Middle frontal gyrus (tissue), 1 donor: ENCODE data around the gene ANKRD49.
A peak's percentile ranks its signal among the peaks of the same experiment; 100 is the strongest.
"Not testable (repeated sequence)": the region's sequence is repeated elsewhere in the genome, so short reads cannot be mapped to it uniquely, and the experiment has no call there.

Experiments used
- DNase-seq: peaks from one replicate; pipeline ENCODE4 v3.0.0-alpha.2; 2015; ENCODE audit warnings: low spot score; ENCODE audit errors: extremely low spot score

Gene ANKRD49

DNA sequence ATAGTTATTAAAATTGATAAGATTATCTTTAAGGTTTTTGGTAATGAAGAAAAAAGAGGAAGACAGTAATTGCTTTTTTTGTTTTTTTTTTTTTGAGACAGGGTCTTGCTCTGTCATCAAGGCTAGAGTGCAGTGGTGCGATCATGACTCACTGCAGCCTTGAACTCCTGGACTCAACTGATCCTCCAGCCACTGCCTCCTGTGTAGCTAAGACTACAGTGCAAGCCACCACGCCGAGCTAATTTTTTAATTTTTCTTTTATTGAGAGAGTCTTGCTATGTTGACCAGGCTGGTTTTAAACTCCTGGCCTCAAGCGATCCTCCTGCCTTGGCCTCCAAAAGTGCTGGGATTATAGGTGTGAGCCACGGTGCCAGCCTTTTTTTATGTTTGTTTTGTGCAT lies 12.7 kb downstream of the ANKRD49 start:
- DNase-seq: not testable (repeated sequence)

DNA sequence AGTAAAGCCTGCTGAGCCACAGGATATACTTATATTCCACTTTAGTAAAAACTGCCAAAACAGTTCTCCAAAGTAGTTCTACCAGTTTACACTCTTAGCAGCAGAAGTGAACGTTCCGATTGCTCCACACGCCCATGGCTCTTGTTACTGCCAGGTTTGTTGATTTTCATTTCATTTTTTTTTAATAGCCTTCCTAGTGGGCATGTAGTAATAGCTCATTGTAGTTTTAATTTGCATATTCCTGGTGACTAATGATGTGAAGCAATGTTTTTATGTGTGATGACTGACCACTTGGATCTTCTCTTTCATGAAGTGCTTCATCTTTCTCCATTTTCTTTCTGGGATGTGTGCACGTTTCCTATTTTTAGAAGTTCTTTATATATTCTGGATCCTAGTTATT lies 13.7 kb downstream of the ANKRD49 start:
- DNase-seq: no peak

DNA sequence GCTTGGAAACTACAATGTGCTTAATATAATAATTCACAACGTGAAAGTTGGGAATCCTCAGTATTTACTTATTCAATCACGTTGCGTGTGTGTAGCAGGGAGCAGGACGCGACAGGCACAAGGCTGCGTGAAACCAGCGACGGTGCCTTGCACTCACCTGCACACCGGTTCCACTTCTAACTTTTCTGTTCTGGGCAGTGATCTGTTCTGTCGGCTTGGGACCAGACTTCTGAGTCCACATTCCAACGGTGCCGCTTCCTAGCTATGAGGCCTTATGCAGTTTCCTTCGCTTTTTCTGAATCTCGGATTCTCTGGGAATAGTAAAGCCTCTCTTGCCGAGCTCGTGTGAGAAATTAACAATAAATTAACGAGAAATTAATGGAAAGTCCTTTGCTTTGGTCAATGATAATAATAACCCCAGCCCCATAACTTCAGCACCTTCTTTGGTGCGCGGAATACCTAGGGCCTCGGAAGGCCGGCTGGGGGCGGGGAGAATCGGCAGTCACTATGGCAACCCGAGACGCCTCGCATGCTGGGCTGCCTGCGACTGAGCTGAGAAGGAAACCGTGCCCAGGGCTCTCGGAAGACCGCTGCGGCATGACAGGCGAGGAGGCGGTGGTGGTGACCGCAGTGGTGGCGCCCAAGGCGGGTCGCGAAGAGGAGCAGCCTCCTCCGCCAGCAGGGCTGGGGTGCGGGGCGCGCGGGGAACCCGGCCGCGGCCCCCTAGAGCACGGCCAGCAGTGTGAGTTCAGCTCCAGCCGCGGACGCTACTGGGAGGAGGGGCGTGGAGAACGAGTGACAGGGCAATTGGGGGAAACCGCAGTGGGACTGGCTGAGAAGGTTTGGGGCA lies 18.4 kb downstream of the ANKRD49 start, which contains the start of gene C11orf97:
TSS of gene C11orf97 (plus strand) at position 530 of the 850 bp plus-strand sequence. CDS start at position 598, 68 bp downstream.
- peak; percentile 11 for DNase-seq

DNA sequence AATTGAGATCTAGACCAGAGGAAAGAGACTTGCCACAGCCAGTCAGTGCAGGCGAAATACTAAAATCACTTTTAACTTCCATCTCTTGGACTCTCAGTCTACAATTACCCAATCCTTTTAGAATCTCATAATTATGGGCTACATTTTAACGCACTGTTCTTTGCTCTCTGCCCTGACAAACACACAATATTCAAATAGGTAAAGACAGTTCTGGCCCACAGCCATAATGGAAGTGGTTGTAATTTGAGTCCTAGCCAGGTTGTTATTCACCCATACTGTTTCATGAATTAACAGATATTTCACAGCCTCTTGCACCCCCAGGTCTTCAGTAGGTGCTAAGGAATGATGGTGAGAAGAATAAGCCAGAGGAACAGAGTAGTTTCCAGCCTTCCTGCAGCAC lies 19.3 kb downstream of the ANKRD49 start:
- no peak for DNase-seq

DNA sequence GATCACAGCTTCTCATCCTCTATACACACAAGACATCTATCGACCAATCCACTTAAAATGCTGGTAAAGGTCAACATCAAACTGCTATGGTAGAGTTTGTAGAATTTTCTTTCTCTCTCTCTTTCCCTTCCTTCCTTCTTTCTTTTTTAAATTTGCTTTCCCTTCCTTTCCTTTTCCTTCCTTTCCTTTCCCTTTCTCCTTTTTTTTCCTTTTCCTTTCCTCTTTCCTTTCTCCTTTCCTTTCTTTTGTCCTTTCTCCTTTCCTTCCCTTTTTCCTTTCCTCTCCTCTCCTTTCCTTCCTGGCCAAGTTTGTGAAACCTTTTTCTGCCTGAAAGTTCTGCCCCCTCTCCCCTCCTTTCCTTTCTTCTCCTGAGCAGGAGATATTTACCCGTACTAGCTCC lies 21.6 kb downstream of the ANKRD49 start:
- no peak for DNase-seq

DNA sequence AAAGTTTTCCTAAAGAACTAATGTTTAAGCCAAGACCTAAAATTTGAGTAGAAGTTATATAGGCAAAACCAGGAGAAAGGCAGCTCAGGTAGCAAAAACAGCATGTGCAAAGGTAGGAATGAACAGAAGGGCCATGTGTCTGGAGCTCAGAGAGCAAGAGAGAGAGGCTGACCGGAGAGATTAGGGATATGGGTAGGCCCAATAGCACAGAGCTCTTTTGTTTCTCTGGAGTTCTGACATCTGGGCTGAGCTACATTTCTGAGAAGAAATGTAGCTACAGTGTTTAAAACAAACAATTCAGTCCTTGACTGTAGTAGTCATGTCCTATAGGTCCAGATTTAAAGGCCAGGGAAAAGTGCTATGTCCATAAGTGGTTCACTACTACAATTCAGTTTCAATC lies 22.9 kb downstream of the ANKRD49 start:
- no peak for DNase-seq

DNA sequence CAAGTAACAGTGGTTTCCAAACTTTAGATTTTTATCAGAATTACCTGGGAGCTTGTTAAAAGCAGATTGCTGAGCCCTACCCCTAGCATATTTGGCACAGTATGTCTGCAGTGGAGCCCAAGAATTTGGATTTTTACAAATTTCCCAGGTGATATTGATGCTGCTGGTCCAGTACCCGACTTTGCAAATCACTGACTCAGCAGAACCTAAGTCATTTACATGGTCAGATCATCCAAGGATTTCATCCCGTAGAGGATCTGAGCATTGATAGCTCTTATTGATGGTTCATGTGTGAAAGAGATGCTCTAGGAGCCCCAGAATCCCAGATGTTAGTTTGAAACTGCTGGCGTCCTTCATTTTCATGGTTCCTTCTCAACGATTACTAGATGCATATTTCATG lies 24.5 kb downstream of the ANKRD49 start:
- no peak for DNase-seq

DNA sequence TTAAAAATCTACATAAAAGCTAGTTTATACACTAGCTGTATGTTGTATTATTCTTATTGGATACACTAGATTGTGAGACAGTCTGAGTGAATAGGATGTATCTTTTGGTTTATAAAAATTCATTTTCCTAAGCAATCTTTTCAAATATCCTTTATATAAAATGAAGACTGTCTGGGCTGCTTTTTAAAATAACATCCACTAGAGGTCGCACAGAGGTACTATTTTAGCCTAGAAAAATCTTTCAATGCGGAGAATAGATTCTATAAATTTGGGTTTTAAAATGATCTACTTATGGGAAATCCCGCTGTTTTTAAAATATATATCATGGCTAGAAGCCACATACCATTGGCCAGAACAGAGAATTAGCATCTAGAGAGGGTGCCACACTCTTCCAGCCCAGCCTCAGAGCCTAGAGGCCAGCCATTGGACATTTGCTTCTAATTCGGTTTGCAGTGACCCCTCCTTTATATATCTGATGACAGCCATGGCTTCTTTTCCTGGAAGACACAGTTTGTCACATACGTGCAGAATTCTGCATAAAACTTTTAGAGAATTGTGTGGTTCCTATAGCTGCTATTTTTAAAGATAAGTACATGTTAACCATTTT lies 25.8 kb downstream of the ANKRD49 start:
- DNase-seq: peak; percentile 51

DNA sequence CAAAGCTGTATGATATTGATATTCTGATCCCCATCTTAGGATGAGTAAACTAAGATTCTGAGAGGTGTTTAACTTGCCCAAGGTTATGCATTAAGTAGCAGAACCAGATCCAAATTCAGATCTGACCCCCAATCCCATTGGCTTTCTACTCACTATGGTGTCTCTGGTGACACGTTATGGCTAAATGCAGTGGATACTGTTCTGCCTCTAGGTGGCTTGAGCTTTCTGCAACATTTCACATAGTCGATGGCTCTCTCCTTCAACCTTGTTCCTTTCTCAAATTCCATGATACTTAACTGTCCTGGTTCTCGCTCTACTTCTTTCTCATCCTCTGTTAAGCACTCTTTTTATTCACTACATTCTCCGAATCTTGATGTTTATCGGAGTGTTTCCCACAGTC lies 27.9 kb downstream of the ANKRD49 start:
- no peak for DNase-seq

DNA sequence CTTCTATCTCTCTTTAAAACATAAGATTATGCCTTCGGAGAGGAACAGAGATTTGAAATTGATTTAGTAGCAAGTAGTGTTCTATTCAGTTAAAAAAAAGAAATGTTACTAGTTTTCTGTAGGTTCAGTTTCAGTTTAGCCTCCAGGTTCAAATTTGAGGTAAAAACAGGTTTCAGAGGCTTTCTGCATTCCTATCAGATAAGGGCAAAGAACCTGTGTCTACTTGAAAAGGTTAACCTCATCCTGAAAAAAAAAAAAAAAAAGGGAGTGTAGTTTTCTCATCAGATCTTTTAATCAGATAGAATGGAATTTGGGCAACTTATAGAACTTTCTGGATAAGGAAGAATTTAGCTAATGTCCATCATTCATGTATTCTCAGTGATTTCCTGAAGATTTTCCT lies 30.6 kb downstream of the ANKRD49 start:
- no peak for DNase-seq

DNA sequence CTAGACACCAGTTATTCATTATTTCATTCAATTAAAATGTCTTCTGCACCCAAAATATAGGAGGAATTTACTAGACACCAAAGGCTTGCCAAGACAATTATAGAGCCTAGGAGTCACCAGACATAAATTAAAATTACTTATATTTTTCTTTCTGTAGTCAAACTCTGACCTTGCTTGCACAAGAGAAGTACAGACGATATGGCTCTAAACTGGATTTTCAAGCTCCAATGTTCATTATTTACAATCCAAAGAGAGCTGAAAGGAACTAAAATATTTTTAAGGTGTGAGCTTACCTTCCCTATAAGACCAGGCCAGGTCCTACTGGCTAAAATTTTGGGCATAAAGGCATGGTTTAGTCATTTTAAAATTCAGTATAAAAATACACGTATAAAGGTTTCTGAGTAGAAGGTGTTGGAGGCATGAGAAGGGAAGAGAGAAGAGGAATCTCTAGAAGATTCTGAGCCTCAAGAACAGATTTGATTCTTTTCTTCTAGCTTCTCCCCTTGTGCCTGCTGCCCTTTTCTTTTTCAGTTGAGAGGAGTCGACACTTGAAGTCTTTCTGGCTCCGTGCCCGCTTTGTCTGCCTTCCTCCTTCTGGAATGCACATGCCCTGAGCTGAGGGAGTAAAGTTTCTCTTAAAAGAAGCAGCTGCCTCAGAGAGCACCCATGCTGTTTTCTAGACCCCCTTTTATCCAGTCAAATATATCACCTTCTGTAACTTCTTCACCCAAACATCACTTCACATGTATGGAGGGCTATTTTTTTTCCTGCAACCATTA lies 32.0 kb downstream of the ANKRD49 start:
- DNase-seq: no peak

DNA sequence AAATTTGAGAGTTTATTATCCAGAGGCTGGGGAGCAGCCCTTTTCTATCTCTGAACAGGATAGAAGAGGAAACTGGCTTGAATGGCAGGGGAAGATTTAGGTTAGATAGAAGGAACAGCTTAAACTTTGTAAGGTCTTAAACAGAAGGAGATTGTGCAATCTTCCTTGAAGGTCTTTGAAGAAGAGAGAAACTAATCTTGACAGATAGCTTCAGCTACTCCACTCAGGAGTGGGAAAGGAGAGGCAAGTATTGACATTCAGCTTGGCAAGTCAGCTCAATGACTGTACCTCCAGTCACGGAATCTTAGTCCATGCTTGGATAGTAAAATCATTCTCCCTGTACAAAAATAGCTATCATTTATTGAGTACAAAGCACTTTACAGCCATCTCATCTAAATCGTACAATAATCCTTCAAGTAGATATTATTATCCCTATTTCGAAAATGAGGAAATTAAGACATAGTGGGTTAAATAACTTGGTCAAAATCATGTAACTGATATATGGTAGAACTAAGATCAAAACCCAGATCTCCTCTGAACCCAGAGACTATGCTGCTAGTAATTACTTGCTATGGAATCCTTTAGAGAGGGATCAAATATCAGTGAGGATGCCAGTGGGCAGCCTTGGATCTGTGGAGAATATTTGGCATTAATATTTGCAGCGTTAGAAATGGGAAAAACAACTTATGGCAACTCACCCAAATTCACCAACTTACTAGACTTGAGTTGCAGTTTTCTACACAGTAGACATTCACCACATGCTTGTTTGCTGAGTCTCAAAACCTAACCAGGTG lies 33.1 kb downstream of the ANKRD49 start:
- DNase-seq: no peak

DNA sequence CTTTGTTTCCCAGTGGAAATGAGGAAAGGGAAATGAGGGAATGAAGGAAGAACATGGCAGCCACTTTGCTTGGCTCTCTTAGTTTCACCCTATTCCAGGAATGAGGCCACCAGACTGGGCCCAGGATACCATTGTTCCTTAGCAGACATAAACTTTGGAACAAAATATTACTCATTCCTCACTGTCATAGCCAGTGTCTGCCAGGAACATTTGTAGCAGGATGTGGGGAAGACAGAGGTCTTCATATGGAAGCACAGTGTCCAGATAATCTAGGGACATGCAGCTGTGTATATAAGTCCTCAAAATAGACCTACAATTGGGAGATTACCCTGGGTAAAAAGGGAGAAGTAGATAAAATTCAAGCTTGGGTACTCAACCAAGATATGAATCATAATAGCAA lies 34.8 kb downstream of the ANKRD49 start:
- no peak for DNase-seq

DNA sequence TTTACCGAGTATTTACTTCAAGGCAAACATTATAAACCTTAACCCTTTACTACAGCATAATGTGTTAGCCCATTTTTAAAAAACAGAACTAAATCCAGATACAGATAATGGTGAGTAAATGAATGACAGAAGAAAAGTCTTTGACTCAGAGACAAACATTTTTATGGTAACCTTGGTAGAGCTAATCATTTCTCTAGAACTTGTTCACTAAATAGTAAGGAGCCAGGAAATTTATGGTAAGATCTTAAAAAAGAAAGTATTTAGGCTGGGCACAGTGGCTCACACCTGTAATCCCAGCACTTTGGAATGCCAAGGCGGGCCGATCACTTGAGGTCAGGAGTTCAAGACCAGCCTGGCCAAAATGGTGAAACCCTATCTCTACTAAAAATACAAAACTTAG lies 38.4 kb downstream of the ANKRD49 start:
- DNase-seq: no peak

DNA sequence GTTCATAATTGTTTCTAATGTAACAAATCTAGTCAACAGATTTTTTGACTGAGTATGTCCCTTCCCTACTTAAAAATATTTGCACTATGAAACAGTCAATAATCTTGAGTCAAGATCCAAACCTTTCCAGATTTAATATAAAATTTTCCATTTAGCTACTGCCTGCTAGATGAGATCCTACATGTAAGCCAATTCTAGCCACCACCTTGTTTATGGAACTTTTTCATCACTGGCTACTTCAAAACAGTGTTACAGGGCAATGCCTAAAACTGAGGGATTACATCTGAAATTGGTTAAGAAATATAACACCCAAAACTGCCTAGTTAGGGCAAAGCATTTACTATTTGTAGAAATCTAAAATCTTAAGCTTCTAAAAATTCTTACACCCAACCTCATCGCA lies 39.4 kb downstream of the ANKRD49 start:
- DNase-seq: no peak

DNA sequence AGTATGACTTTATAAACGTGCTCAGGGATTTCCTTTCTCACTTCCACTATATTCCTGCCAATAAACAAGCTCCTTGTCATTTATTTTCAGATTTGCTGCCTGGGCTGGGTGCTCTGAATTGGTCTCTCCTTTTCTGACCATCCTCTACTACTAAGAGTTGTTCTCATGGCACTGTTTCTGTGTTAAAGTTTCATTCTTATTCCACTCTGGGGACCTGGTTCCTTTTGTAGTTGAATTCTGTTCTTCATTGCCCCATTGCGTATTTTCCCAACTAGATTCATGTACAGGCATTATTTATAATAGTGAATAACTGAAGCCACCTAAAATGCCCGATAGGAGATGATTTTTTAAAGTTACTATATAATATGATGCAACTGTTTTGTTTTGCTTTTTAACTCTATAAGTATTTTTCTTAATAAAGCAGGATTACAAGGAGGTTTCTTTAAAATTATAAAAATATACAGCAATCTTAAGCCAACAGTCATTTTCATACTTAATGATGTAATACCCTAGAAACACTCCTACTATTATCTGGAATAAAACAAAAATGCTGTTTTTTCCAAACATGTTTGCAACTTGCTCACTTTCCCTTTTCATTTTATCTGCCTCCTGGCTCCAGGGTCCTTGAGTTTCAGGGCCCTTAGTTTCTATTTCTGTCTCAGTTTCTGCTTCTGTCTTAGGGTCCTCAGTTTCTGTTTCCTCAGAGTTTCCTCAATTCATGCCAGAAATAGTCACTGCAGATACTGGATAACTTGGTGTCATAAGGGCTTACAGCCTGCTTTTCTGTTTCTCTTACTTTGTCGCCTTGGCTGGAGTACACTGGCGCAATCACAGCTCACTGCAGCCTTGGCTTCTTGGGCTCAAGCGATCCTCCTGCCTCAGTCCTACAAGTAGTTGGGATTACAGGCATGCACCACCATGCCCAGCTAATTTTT lies 40.2 kb downstream of the ANKRD49 start:
- DNase-seq: no peak

DNA sequence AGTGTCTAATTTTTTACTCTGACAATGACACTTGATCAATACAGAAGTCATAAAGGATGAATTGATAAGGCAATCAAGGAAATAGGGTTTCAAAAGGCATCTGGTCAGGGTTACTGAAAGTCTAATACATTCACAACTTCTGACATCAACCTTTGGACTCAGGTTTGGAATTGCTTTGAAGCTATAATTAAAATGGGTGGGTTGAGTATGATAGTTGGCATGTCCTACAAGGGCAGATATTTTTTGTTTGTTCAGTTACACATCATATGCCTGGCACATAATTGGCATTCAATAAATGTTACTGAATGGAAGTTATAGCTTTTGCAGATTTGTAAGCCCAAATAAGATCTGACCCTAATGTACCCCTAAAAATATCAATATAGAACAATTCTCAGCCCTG lies 42.6 kb downstream of the ANKRD49 start:
- no peak for DNase-seq

DNA sequence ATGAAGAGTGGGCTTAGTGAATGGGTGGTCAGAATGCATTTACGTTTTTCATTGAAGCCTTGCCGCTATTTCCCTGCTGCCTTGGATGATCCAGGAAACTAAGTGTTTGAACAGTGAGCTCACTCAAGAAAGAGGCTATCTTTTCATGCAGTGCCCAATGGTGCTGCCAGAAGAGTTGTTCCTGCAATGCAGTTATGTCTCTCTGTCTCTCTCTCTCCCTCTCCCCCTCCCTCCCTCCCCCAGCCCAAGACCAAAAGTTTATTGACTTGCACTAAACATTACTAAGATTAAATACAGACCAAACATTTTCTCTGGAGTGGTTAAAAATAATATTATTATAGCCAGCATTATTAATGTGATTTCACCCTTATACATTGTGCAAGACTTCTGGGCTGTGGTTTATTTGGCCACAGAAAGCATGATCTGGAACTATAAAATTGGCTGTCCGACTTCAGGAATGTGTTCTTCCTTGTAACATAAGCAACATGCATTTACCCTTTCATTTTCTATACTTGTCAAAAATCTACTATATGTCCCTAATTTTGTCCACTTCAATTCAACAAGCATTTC lies 43.3 kb downstream of the ANKRD49 start:
- DNase-seq: no peak

DNA sequence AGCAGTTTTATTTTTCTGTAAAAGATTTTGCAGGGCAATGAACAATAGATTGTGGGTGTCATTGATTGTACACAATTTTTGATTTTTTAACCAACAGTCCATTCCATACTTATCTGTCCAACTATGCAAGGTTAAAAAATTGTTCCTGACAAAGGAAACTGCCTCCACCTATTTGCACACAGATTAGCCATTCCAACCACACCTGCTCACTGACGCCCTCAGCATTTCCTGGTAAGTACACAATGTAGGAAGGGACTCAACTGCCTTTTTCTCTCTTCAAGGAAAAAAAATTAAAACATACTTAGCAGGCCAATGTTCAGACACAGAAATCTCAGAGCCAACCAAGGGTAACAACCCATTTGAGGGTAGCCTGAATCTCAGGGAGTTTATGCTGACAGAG lies 45.6 kb downstream of the ANKRD49 start:
- DNase-seq: no peak
